Activated CD8-positive, alpha-beta memory T cell treated with anti-CD3 and anti-CD28 coated beads, Interleukin-2, amount 50 U/mL, for 1 hour (primary cell): ENCODE measurements around the gene CAV2.

Experiments
- DNase-seq: peaks from one replicate; pipeline ENCODE4 v3.0.0-alpha.2; 2020; ENCODE audit errors: extremely low read depth

The CAV2 gene

DNA sequence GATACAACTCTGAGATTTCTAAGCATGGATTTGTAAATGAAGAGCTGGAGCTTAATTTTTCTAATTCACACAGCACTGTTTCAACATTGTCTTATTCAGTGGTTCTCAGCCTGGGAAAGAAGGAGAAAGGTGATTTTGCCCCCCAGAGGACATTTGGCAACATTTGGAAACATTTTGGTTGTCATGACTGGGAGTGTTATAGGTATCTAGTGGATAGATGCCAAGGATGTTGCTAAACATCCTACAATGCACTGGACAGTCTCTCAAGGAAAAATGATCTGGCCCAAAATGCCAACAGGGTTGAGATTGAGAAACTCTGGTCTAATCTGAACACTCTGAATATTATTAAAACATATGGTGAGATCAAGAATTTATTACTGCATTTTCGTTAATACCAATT, 3.8 kb upstream of the CAV2 start:
- no peak for DNase-seq

- DNase-seq, result no peak
These were observed 2.9 kb upstream of the CAV2 start for GRCh38 chr7:116496653-116497052.

GRCh38 chr7:116497708-116498107, 1.8 kb upstream of the CAV2 start:
- no peak for DNase-seq

GRCh38 chr7:116500078-116500853, 728 bp downstream of the CAV2 start:
- no peak for DNase-seq

DNA sequence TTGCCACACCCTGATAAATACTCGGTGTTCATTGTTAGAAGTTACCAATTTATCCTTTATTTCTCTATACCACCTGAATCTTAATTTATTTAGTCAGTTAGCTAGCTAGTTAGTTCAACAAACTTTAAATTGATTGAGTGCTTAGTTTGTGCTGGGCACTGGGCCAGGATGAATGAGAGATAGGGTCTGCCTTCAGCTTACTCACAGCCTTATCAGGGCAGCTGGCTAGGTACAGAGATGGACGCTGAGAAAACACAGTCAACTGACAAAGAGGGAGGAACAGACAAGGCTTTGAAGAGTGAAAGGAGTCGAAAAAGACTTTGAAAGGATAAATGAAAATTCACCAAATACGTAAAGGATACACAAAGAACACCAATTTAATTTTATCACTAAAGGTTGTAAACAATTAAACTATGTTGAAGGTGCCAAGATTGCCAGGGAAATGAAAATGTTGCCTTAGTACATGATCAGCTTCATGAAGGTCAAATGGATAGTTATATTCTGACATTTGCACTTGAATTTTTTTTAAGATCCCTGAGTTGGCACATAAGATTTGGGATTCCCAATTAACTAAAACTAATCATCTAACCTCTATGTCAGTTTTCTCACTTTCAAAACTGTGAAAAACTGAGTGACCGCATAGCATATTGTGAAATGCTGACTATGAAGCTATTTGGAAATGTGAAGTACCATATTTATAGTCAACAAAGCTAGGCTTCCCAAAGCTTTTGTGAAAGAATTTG, 2.1 kb downstream of the CAV2 start:
- no peak for DNase-seq

DNA sequence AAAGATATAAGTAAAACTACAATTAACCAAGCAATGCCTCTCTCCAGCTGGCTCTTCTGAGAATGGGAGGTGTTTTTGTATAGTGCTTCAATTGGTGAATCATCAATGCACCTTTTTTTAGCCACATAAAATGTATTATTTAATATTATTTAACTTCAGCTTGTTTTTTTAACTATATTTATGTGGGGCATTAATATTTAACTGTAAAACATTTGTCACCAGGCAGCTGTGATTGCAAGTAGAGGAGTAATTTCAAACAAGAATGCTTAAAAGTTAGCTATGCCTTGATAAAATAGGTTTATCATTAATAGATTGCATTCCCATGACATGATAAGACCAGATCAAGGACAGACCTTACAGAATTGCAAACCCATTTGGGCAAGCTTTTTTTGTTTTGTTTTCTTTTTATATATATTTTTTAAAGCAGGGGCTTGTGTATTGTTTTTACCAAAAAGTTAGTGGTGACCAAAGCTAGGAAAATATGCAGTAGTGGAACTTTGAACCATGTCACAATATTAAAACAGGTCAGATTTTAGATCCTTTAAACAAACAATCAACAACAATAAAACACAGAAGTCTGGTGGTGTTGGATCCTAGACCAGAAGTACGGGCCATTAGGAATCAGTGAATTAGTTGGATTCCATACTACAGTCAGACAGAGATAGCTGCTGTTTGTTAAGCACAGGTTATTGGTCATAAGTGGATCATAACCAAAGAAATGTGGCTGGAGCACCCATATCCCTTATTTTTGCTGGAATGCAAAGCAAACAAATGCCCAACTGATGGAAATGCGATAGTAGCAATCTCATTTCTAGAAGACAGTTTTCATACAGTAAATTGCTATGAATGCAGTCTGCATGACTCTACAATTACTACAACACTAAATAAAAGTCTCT, 2.9 kb downstream of the CAV2 start:
- DNase-seq, result no peak

DNA sequence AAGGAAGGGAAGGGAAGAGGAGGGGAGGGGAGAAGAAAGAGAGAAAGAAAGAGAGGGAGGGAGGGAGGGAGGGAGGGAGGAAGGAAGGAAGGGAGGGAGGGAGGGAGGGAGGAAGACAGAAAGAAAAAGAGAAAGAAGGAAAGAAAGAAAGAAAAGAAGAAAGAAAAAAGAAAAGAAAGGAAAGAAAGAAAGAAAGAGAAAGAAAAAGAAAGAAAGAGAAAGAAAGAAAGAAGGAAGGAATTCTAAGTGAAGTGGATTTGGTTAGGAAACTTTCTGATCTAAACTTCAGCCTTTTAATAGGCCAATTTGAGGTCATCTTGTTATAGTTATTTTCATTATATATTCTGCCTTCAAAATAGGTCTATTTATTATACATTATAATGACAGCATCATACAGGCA, 4.3 kb downstream of the CAV2 start:
- DNase-seq, result no peak

DNA sequence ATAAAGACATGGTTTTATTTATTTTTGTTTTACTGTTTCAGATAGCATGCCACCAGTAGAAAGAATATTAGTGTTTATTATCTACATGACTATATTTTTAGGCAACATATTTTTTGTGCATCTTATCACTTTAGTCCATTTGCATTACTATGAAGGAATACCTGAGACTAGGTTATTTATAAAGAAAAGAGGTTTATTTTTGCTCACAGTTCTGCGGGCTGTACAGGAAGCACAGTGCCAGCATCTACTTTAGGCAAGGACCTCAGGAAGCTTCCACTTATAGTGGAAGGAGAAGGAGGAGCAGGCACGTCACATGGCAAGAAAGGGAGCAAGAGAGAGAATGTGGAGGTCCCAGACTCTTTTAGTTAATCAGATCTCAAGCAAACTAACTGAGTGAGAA, 5.7 kb downstream of the CAV2 start:
- DNase-seq, result no peak

DNA sequence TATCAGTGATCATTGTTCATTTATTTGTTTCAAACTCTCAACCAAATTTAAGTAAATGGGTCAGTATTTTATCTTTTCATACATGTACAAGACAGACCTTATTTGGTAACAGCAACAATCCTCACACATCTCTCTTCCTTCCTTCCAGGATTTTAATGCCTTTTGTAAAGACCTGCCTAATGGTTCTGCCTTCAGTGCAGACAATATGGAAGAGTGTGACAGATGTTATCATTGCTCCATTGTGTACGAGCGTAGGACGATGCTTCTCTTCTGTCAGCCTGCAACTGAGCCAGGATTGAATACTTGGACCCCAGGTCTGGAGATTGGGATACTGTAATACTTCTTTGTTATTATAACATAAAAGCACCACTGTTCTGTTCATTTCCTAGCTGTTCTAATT, 6.3 kb downstream of the CAV2 start:
- no peak for DNase-seq

DNA sequence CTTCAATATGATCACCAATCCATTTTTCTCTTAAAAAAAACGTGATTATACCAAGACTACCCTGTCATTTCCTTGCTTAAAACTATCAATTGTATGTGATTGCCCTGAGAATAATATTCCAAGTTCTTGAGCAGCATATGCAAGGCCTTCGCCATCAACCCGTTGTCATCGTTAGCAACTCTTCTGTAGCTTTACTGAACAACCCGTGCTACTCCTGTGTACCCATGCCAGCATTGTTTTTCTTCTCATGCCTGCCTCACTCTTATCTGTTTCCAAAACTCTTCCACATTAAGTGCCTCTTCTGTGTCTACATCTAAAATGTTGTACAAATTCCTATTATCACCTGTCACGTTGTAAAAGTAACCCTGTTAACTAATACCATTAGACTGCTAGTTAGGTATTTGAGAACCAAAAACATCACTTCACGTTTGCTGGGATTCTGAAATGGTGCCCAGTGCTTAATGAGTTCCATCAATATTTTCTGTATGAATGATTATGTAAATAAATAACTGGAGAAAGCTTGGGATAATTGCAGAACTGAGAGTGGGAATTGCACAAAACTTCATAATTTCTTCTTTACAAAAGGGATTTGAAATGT, 10.5 kb downstream of the CAV2 start:
- no peak for DNase-seq

DNA sequence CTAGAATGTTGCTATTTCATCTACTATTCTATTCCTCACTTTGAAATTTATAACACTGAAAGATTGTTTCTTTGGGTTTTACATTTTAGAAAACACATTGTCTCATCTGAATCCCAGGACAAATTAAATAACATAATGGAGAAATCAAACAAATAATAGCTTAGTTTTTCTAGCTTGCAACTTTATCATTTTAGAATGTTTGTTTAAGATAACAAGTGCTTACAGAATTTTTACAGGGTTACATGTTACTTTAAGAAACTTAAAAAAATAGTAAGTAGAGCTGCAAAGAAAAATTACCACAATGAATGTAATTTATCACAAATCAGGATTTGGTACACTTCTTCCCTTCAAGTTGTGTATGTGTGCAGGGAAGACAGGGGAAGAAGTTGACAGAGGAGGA, 11.3 kb downstream of the CAV2 start:
- no peak for DNase-seq

DNA sequence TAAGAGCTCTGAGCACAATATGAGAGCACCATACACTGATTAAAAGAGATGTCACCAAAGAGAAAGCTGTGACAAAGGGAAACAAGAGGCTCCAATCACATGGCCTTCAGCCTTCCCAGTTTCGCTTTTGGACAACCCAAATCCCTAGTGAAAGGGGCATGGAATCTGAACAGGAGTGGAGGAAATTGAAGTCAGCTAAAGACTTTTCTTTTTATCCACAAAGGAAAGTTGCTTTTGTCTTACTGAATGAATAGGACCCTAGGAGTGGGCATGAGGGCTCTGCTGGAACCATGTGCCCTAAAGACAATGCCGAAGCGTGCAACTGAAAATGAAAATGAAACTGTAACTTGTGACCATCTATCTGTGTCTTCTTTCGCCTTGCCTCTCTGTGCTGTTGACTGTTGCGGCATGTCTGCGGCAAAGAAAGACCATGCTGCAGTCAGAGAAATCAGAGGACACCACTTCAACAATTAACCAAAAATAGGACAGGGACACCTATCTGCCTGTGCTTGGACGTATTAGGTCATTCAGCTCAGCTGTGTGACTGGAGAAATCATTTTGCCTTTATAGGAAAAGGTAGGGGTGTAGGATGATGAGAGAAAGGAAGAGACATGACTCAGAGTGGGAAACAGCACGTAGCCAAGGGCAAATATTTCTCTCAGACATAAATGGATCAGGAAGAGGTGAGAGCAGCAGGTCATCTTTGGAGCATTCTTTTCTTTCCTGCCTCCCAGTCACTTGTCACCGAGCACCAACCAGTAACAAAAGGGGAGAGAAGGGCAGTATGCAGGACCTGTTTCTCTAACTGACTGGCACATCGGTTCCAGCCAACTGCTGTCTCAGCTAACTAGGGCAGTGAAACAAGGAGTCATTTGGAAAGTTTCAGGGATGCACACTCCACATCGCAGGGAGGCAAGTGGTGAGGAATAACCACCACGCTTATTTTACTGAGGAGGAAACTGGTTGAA, 12.3 kb downstream of the CAV2 start:
- no peak for DNase-seq

DNA sequence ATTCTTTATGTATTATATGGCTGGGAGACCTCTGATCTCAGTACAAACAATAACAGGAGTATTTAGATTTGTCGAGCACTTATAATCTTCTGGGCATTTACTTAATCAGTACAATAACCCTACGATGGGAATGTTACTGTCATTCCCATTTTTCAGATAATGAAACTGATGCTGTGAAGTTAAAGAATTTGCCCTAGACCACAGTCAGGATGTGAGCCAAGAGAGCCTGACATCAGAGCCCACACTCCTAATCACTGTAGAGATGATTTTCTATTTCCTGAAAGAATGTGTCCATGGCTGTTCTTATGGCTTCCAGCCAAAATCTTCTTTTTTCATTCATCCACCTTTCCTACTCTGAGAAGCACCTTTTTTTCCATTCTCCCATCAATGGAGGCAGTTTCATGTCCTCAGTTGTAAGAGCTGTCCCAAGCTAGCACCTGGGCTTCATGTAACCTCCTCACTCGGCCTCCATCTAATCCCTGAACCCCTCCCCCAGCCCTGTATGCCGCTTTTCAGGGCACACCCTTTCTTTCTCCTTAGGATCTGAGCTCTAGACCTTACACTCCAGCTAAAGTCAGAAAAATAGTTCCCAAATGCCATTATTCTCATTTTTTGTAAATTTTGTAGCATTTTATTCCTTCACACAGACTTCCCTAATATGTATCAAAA, 13.1 kb downstream of the CAV2 start:
- DNase-seq, result no peak

DNA sequence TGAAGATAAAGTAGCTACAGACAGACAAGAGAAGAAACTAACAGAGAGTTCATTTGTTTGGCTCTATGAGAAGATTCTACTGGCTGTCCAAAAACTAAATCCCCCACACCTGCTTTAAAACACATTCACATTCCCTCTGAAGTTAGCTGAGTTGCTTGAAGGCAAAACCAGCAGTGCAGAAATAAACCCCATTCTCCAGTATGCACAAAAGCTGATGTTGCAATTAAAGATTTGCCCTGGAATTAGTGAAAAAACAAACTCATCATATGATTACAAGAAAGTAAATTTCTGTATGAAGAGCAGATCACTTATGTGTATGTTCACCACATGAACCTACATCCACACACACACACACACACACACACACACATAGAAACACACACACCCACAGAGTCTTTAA, 16.0 kb downstream of the CAV2 start:
- no peak for DNase-seq

GRCh38 chr7:116516324-116516723, 16.8 kb downstream of the CAV2 start:
- no peak for DNase-seq

DNA sequence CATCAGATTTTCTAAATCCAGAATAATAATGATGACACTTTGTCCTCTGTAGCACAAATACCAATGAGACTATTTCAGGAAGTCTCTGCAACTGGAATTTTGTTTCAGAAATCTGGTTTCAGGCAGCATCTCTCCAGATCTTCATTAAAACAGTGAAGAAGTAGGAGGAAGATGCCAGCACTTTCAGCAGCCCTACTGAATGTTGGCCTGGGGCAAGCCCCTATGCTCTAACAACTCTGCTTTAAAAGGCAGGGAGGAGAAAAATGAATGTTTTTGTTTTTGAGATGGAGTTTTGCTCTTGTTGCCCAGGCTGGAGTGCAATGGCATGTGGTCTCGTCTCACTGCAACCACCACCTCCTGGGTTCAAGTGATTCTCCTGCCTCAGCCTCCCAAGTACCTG, 18.1 kb downstream of the CAV2 start:
- no peak for DNase-seq

- DNase-seq, result no peak
These were observed 19.4 kb downstream of the CAV2 start for GRCh38 chr7:116518961-116519360.

- no peak for DNase-seq
These were observed 21.6 kb downstream of the CAV2 start for GRCh38 chr7:116521046-116521664.

DNA sequence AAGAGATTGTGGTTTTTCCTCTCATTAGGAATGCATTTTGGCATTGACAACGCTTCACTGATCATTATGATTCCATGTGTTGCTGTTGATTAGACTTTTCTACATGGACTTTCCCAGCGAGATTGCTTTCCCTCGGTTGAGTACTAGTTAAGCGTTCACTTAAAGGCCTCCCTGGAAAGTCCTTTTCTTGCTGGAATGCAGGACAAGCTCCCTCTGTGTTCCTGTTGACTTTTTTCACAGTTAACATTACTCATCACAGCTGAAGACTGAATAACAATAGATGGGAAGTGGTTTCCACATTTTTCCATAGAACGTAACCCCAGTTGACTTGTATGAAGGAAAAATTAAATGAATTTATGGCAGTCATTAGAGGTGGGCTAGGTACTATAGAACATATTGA, 22.7 kb downstream of the CAV2 start:
- DNase-seq, result no peak

GRCh38 chr7:116524221-116524608, 24.7 kb downstream of the CAV2 start:
- DNase-seq, result no peak
